ENCODE data around the gene CFAP74. TPM values are rescaled to one million over a fixed set of nuclear protein-coding genes. Genes with fewer than 3 reads are reported as not detected.

Gene CFAP74
- total and polyA plus RNA-seq, 9 of the 15 experiments (the other 6 are each of a cell fraction or from before 2014, with no cell fraction given): 0.03 to 0.15 (median 0.05) TPM; not detected in 6

DNA sequence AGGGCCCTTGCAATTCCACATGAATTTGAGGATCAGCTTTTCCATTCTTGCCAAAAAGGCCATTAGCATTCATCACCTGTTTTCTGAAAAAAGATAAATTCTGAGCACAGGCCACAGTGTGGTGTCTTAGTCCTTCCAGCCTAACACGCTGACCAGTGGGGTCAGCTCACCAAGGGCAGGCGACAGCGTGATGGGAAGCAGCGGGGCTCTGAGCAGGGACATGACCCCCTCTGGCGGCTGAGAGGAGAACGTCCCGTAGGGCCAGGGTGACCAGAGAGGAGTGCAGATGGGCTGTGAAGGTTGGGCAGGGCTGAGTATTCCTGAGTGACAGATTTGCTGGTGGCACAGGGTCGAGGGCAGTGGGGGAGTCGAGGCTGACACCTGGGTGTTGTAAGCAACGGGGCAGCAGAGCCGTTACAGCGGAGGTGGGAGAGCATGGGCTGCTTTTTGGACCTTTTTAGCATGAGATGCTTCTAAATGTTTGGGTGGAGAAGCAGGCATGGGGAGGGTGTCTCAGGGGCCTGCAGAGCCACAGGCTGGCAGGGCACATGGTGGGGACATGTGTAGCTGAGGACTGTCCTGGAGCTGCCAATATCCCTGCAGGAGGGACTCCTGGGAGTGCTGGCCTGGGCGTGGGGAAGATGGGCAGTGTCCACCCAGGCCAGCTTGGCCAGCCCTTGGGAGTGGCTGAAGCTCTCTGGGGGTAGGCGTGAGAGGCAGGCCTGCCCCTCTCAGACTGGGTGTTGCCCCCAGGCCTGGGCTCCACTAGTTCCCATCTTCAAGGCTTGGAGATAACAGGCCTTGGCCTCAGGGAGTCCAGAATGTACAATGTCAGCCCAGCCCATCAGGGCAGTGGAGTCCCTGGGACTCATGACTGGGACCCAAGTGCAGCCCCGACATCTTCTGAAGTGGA is 97.1 kb downstream of the CFAP74 start (continued):
- TF ChIP-seq, protein P1, sequence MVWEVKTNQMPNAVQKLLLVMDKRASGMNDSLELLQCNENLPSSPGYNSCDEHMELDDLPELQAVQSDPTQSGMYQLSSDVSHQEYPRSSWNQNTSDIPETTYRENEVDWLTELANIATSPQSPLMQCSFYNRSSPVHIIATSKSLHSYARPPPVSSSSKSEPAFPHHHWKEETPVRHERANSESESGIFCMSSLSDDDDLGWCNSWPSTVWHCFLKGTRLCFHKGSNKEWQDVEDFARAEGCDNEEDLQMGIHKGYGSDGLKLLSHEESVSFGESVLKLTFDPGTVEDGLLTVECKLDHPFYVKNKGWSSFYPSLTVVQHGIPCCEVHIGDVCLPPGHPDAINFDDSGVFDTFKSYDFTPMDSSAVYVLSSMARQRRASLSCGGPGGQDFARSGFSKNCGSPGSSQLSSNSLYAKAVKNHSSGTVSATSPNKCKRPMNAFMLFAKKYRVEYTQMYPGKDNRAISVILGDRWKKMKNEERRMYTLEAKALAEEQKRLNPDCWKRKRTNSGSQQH (CRISPR knock-in tag; IDR thresholded peaks at IDR 0.05): no peak
- TF ChIP-seq ID3 (CRISPR knock-in tag; IDR thresholded peaks at IDR 0.05) (no peak), ID3 (tag; IDR thresholded peaks at IDR 0.05) (peak; percentile 38; the same call in 1 of the 2 replicates), ZNF431 (CRISPR knock-in tag; IDR thresholded peaks at IDR 0.05) (no peak), NFYB (IDR thresholded peaks at IDR 0.05; ENCODE audit: extremely low read depth, insufficient read length) (no peak), ZFX (CRISPR knock-in tag; IDR thresholded peaks at IDR 0.05) (no peak), RBFOX2 (IDR thresholded peaks at IDR 0.05; ENCODE audit: low read depth, low read length) (no peak), HDAC6 (IDR thresholded peaks at IDR 0.05; ENCODE audit: low read depth, low read length) (no peak), CREB1 (IDR thresholded peaks at IDR 0.05) (no peak; the same call in 1 of the 2 replicates), CREB1 (CRISPR knock-in tag; IDR thresholded peaks at IDR 0.05) (peak; percentile 64; the same call in 1 of the 2 replicates), MGA (IDR thresholded peaks at IDR 0.05) (peak; percentile 57; the same call in 1 of the 2 replicates), ZNF589 (CRISPR knock-in tag; IDR thresholded peaks at IDR 0.05; ENCODE audit: low read depth) (no peak)
